Posterior cingulate gyrus (tissue), 11 donors: ENCODE results near the gene DIAPH1.

Experiments
- DNase-seq, 10 donors: peaks; one replicate each; pipeline versions ENCODE4 v3.0.0 to v3.0.0-alpha.2; 2020 to 2021; ENCODE audit warnings: mixed read lengths in 3 of 10
- intact Hi-C: fragments of 100-400 bp; cut with DNase I; formaldehyde crosslinking; loops from one replicate; pipeline ENCODE4 v1.15.1; 2023

DIAPH1 gene

GRCh38 chr5:141570655-141571054, 48.1 kb downstream of the DIAPH1 start:
- intact Hi-C loops = no loop called here
- no peak for DNase-seq

- DNase-seq = no peak
- intact Hi-C loops = loop anchor here (10.0 kb wide), 1 partner anchor 383 kb away; the partner anchor contains the start of genes PCDHB16 and PCDHB9
Observed at GRCh38 chr5:141567513-141568117, 51.2 kb downstream of the DIAPH1 start.

GRCh38 chr5:141565826-141566570, 52.8 kb downstream of the DIAPH1 start:
- DNase-seq = no peak
- intact Hi-C loops = loop anchor here (2.0 to 10.0 kb wide), 2 partner anchors 245 to 381 kb away; partner anchors contain the start of genes PCDHB16, PCDHB9 and TAF7

GRCh38 chr5:141564216-141564692, 54.5 kb downstream of the DIAPH1 start:
- intact Hi-C loops = loop anchor here (2.0 to 10.0 kb wide), 4 partner anchors 243 to 482 kb away; partner anchors contain the start of genes PCDHB15, PCDHB16, PCDHB9 and TAF7
- peak in 5 of 10 donors; percentile 10 to 36 (median 26) for DNase-seq

GRCh38 chr5:141560725-141561483, 57.9 kb downstream of the DIAPH1 start:
- intact Hi-C loops = loop anchor here (2.0 to 10.0 kb wide), 4 partner anchors 234 to 479 kb away; partner anchors contain the start of genes PCDHB15, PCDHB16 and PCDHB9

GRCh38 chr5:141560151-141560550, 58.6 kb downstream of the DIAPH1 start:
- DNase-seq = no peak

More at GRCh38 chr5:141560725-141561483, 57.9 kb downstream of the DIAPH1 start:
- peak; percentile 55 to 95 (median 72) for DNase-seq

GRCh38 chr5:141559461-141559860, 59.3 kb downstream of the DIAPH1 start:
- DNase-seq = no peak
- intact Hi-C loops = loop anchor here (2.0 kb wide), 1 partner anchor 143 kb away; the partner anchor contains the start of gene PCDHGB7

More at GRCh38 chr5:141560151-141560550, 58.6 kb downstream of the DIAPH1 start:
- intact Hi-C loops = loop anchor here (2.0 to 10.0 kb wide), 4 partner anchors 233 to 478 kb away; partner anchors contain the start of genes PCDHB15, PCDHB16 and PCDHB9

- no peak for DNase-seq
- intact Hi-C loops = loop anchor here (2.0 kb wide), 1 partner anchor 141 kb away; the partner anchor contains the start of gene PCDHGB7
Observed at GRCh38 chr5:141558150-141558549, 60.6 kb downstream of the DIAPH1 start.

GRCh38 chr5:141557681-141558136, 61.1 kb downstream of the DIAPH1 start:
- peak; percentile 78 to 98 (median 84) for DNase-seq
- intact Hi-C loops = loop anchor here (2.0 kb wide), 2 partner anchors 33 to 141 kb away; partner anchors contain the start of gene PCDHGB7

GRCh38 chr5:141547921-141548320, 70.9 kb downstream of the DIAPH1 start:
- DNase-seq = no peak
- intact Hi-C loops = no loop called here

- intact Hi-C loops = no loop called here
- no peak for DNase-seq
Observed at GRCh38 chr5:141547488-141547887, 71.3 kb downstream of the DIAPH1 start.

GRCh38 chr5:141543053-141543452, 75.7 kb downstream of the DIAPH1 start:
- intact Hi-C loops = no loop called here
- DNase-seq = no peak

GRCh38 chr5:141534492-141535213, 84.1 kb downstream of the DIAPH1 start:
- intact Hi-C loops = no loop called here
- no peak for DNase-seq

- intact Hi-C loops = no loop called here
- DNase-seq = no peak
Observed at GRCh38 chr5:141533897-141534296, 84.9 kb downstream of the DIAPH1 start.

GRCh38 chr5:141532726-141533125, 86.1 kb downstream of the DIAPH1 start:
- no peak for DNase-seq
- intact Hi-C loops = no loop called here

- intact Hi-C loops = no loop called here
- DNase-seq = no peak
Observed at GRCh38 chr5:141529873-141530272, 88.9 kb downstream of the DIAPH1 start.

- DNase-seq = no peak
- intact Hi-C loops = no loop called here
Observed at GRCh38 chr5:141529002-141529401, 89.8 kb downstream of the DIAPH1 start.

GRCh38 chr5:141528291-141528984, 90.4 kb downstream of the DIAPH1 start:
- peak in 1 of 10 donors; percentile 37 for DNase-seq
- intact Hi-C loops = no loop called here

GRCh38 chr5:141527426-141527825, 91.4 kb downstream of the DIAPH1 start:
- intact Hi-C loops = no loop called here
- no peak for DNase-seq
